Transverse colon (tissue), 4 donors: ENCODE data around the gene KLF2. TPM values are rescaled to one million over a fixed set of nuclear protein-coding genes. Genes with fewer than 3 reads are reported as not detected.

Experiments used
- DNase-seq: peaks from one replicate; pipeline ENCODE4 v3.0.0-alpha.2; 2019
- H3K27ac ChIP-seq, 4 donors: fragments of 200-600 bp; sonication (generic); 2 replicates each; pipeline ENCODE4 v1.5.1; 2016 to 2018; ENCODE audit warnings: inconsistent platforms in 4 of 4
- H3K27me3 ChIP-seq: fragments of 200-600 bp; sonication (generic); 2 replicates; pipeline ENCODE4 v1.5.1; 2017; ENCODE audit warnings: inconsistent platforms
- H3K36me3 ChIP-seq, 4 donors: fragments of 200-600 bp; sonication (generic); 2 replicates each; pipeline ENCODE4 v1.5.1; 2017 to 2019; ENCODE audit warnings: inconsistent platforms in 4 of 4
- H3K4me1 ChIP-seq, 4 donors: fragments of 200-600 bp; sonication (generic); 2 replicates each; pipeline ENCODE4 v1.5.1; 2017 to 2020; ENCODE audit warnings: inconsistent platforms in 4 of 4
- H3K4me3 ChIP-seq, 4 donors: fragments of 200-600 bp; sonication (generic); 1 replicate in 1 of 4; 2 replicates in 3 of 4; pipeline versions ENCODE4 v1.5.1 to v1.6.1; 2017 to 2019; ENCODE audit warnings: inconsistent platforms in 4 of 4
- H3K9me3 ChIP-seq, 2 donors: fragments of 200-600 bp; sonication (generic); 2 replicates each; pipeline ENCODE4 v1.5.1; 2017 to 2019; ENCODE audit warnings: inconsistent platforms in 2 of 2
- CTCF ChIP-seq, 5 experiments: fragments of 200-600 bp in 3 of 5; fragments of 450-650 bp in 2 of 5; sonication (generic) in 3 of 5; IDR thresholded peaks; 1 replicate in 2 of 5; 2 replicates in 3 of 5; pipeline ENCODE4 v1.5.1; 2016 to 2017; ENCODE audit warnings: antibody characterized with exemption in 5 of 5, inconsistent platforms in 3 of 5, mild to moderate bottlenecking in 2 of 5, moderate library complexity in 1 of 5
- EP300 ChIP-seq: sonication (generic); formaldehyde crosslinking; IDR thresholded peaks from one replicate; pipeline ENCODE4 v1.6.1; 2017; ENCODE audit warnings: antibody characterized with exemption, low read depth
- POLR2A ChIP-seq: fragments of 450-650 bp; IDR thresholded peaks from one replicate; pipeline ENCODE4 v1.6.1; 2016; ENCODE audit warnings: antibody characterized with exemption, mild to moderate bottlenecking, moderate library complexity
- POLR2AphosphoS5 ChIP-seq, 3 donors: sonication (generic); formaldehyde crosslinking; IDR thresholded peaks; one replicate each; pipeline ENCODE4 v1.6.1; 2016; ENCODE audit warnings: antibody characterized with exemption in 3 of 3
- WGBS, 2 donors: methylation state at CpG; one replicate each; pipeline ENCODE4 v1.1.5; 2018; ENCODE audit warnings: low coverage in 1 of 2; 5-methylcytosine and 5-hydroxymethylcytosine counted together
- in situ Hi-C, 4 donors: fragments of 200-750 bp; cut with MboI; loops; one replicate each; pipeline versions ENCODE4 v1.15.0 to v1.15.1; 2017; ENCODE audit warnings: low sequenced_read_pairs in 3 of 4, low pct_ligation_motif_present in 1 of 4, low pct_unique_long_range_greater_than_20kb in 1 of 4
- intact Hi-C: fragments of 100-400 bp; cut with DNase I; formaldehyde crosslinking; loops from one replicate; pipeline ENCODE4 v1.15.1; 2023; ENCODE audit warnings: low total_unique reads
- total RNA-seq, 4 donors: library from RNA; depleted of rRNA; stranded (reverse); fragments of >200 nt; gene quantifications; one replicate each; pipeline ENCODE4 v1.1.0, GENCODE V29; 2016

KLF2 gene
- total RNA-seq, 4 donors from 2014 or later, result 19.9 to 74.4 (median 48.9) TPM

- Histone ChIP-seq H3K27me3 (no peaks in the 10 kb centered on the region), H3K27ac (no peak overlapping the region), H3K4me1 (peaks cover 0 to 12% (median 10%) of the 10 kb centered on the region in 4 donors), H3K4me3 (no peak overlapping the region), H3K9me3 (no peaks in the 10 kb centered on the region), H3K36me3 (no peaks in the 10 kb centered on the region)
- WGBS, 2 donors, result 95% methylated on average over 20 of the region's 20 CpGs; no CpG with 5 or more reads in 1 of the 2 donors
- no peak for DNase-seq
- TF ChIP-seq EP300 (no peak), POLR2AphosphoS5 (IDR thresholded peaks at IDR 0.05) (no peak), CTCF (IDR thresholded peaks at IDR 0.05) (no peak), POLR2A (no peak)
- intact Hi-C loops (loop anchor here (5.0 kb wide), 1 partner anchor 42 kb away; no protein-coding TSS in a partner anchor), in situ Hi-C loops (no loop called here)
Measured at GRCh38 chr19:16335226-16335625, 10.6 kb downstream of the KLF2 start.

GRCh38 chr19:16336571-16336970 is 11.9 kb downstream of the KLF2 start:
- Histone ChIP-seq H3K27ac (no peak overlapping the region), H3K9me3 (no peaks in the 10 kb centered on the region), H3K27me3 (no peaks in the 10 kb centered on the region), H3K36me3 (no peaks in the 10 kb centered on the region), H3K4me3 (no peak overlapping the region), H3K4me1 (peaks cover 0 to 11% (median 10%) of the 10 kb centered on the region in 4 donors)
- intact Hi-C loops, result loop anchor here (5.0 kb wide), 1 partner anchor 41 kb away; no protein-coding TSS in a partner anchor
- TF ChIP-seq POLR2A (no peak), EP300 (no peak)
- in situ Hi-C loops, result no loop called here
- DNase-seq, result no peak
- 93 to 100% methylated on average over 4 of the region's 4 CpGs for WGBS, 2 donors

GRCh38 chr19:16337809-16338469 is 13.3 kb downstream of the KLF2 start:
- DNase-seq, result no peak
- in situ Hi-C loops, result no loop called here
- H3K4me1 ChIP-seq, result peaks cover 10 to 23% (median 13%) of the 10 kb centered on the region in 4 donors
- H3K27me3 ChIP-seq, result no peaks in the 10 kb centered on the region
- whole genome bisulfite sequencing, 2 donors, result 83% methylated on average over 13 of the region's 13 CpGs; no CpG with 5 or more reads in 1 of the 2 donors
- intact Hi-C loops, result loop anchor here (5.0 kb wide), 1 partner anchor 39 kb away; no protein-coding TSS in a partner anchor
- no peaks in the 10 kb centered on the region for H3K9me3 ChIP-seq
- TF ChIP-seq POLR2AphosphoS5 (IDR thresholded peaks at IDR 0.05) (no peak), POLR2A (no peak), EP300 (no peak), CTCF (IDR thresholded peaks at IDR 0.05) (no peak)
- no peak overlapping the region for H3K4me3 ChIP-seq
- H3K36me3 ChIP-seq, result no peaks in the 10 kb centered on the region
- no peak overlapping the region for H3K27ac ChIP-seq

- Histone ChIP-seq H3K4me3 (no peak overlapping the region), H3K27ac (peak overlapping the region in 3 of 4 donors; percentile 4 to 45 (median 9)), H3K27me3 (no peaks in the 10 kb centered on the region), H3K4me1 (peaks cover 10 to 26% (median 13%) of the 10 kb centered on the region in 4 donors), H3K9me3 (no peaks in the 10 kb centered on the region), H3K36me3 (no peaks in the 10 kb centered on the region)
- in situ Hi-C loops (no loop called here), intact Hi-C loops (loop anchor here (5.0 kb wide), 1 partner anchor 39 kb away; no protein-coding TSS in a partner anchor)
- TF ChIP-seq POLR2A (no peak), CTCF (IDR thresholded peaks at IDR 0.05) (no peak), POLR2AphosphoS5 (IDR thresholded peaks at IDR 0.05) (no peak), EP300 (no peak)
- WGBS, 2 donors, result 53% methylated on average over 30 of the region's 30 CpGs; no CpG with 5 or more reads in 1 of the 2 donors
- peak; percentile 40 for DNase-seq
Measured at GRCh38 chr19:16338470-16339360, 14.1 kb downstream of the KLF2 start.
